NCI-H2196 treated with DMSO at 0.1 percent for 48 hours (cell line): Measurements from ENCODE around the gene ARHGAP25.

Experiments used
- DNase-seq: peaks from one replicate; lab custom pipeline; 2025; ENCODE audit not compliant: unreplicated experiment; lab: John Stamatoyannopoulos, UW

The ARHGAP25 gene

DNA sequence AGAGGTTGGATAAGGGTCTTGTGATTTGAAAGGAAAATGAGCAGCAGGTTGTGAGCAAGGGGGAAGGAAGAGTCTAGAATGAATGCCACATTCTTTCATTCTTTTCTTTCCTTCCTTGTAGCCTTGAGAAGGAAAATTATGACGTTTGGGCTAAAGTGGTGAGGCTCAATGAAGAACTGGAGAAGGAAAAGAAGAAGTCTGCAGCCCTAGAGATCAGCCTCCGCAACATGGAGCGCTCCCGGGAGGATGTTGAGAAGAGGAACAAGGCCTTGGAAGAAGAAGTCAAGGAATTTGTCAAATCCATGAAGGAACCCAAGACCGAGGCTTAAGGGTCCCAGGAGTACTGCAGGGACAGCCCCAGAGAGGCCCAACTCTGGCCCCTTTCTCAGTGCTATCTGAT is 91.3 kb downstream of the ARHGAP25 start:
- no peak for DNase-seq

DNA sequence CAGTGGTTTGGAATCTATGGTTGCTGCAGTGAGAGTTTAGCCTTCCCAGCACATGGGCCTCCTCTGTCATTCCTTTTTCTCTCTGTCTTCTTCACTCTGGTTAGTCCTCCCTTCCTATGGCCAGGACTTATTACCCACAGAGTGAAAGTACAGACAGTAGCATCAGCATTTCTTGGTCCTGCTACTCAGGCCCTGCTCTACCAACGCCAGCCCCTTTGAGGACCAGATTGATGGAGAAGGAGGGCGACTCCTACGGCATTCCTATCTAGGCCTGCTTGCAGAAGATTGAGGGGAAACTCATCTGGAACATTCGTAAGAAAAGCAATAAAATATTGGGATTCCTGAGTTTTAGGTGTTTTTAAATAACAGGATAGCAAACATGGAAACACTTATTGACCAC is 93.1 kb downstream of the ARHGAP25 start:
- no peak for DNase-seq

DNA sequence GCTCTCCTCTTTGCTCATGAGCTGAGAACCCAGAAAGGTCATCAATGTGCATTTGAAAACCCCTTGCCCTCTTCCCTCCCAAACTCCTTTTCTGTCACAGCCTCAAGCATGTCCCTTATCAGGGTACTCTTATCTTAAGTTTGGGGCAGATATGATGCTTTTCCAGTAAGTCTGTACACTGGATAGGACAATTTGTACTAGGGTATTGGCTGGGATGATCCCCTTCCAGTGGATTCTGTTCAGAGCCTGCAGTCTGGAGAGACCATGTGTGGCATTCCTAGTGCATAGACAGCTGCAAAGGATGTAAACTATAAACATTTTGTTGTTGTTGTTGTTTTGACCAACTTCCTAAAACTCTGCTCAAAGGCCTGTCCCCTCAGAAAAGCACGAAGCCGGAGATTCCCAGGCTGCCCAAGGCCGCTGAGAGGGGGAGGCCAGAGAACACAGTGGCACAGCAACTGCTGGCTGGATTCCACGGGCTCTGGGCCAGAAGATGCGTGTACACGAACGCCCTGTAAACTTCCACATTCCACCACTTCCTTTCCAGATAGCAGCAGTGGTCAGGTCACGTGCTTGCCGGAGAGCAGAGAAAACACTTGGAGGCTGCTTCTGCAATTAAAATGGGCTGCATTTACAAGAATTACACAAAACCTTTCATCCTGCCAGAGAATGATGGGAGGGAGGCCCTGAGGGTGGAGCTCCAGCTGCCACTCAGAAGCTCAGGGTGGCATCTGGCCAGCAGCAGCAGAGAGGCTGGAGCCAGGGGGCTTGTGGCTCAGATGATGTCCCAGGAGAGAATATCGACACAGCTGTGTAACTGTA is 94.5 kb downstream of the ARHGAP25 start:
- DNase-seq = peak; percentile 3

DNA sequence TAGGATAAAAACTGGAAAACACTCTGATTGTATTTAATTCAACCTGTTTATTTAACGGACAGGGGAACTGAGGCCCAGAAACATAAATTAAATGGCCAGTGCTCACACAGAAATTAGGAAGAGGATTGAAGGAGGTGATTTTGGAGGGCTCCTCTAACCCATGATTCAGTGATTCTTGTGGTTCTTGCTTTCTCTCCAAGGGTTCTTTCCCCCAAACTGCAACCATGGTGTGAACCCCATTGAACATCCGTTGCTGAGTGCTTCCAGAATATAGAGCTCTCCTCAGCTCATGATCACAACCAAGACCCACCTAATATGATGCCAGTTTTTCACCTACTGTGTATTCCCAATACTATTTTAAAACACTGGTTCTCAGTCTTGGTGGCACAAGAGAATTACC is 95.1 kb downstream of the ARHGAP25 start:
- no peak for DNase-seq

DNA sequence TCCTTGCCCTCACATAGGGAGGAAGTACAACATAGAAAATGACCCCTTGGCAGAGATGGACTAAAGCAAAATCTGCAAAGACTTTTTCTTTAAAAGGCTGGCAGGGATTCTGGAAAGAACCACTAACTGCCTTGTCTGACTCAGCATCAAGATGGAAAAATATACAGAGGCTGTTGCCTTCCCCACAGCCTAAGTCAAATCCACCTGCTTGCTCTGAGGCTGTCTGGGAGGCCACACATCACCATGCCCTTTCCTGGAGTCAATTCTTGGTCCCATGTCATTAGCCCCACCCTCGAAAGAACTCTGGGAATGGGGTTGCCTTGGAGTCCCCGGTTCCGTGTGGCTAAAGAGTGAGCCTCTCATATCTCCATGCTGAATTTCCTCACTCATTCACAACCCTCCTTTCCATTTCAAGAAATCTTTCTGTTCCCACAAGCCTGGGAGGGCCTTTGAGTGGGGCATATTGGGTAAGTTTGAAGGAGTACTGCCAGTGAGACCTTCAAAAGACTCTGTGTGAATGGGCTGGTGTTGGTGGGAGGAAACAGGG is 97.1 kb downstream of the ARHGAP25 start:
- DNase-seq = no peak

DNA sequence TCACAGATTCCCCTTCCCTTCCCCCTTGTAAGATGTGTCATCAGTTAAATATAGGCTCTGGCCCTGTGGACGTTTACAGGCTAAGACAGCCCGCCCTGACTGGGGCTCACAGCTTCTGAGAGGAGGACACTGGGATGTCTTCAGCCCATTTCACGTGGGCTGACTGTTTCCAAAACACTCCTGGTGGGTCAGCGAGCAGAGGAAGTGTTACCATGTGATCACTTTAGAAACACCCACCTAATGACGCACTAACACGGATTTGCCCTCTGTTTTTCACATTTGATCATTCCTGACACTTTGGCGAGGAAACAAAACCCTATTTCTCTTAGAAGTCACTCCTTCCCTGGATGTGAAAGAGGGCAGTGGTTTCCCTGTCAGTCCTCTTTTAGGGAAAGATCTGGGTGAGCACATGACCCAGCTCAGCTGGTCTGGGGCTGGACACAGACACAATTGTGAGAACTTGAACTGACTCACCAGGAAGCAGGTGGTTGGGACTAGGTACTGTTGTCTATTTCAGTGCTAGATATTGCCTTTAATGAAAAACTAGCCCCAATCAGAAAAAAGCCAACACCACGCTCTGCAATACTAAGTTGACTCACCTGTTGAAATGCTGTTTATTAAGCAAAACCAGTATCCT is 97.7 kb downstream of the ARHGAP25 start:
- DNase-seq = no peak

DNA sequence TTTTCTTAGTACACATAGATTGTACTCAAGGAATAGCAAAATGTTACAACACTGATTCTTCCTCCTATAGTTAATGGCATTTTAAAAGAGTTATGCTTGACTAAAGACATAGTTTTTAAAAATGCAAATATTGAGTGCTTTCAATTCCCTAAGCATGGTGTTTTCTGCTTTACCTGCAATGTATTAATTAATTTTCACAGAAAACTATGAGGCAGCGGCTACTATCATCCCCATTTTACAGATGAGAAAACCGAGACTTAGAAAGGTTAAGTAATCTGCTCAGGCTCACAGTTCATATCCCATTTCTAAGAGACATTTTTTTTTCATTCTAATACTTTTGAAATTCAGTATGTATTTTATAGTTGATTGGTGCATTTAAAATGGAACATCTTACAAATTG is 98.6 kb downstream of the ARHGAP25 start:
- no peak for DNase-seq

DNA sequence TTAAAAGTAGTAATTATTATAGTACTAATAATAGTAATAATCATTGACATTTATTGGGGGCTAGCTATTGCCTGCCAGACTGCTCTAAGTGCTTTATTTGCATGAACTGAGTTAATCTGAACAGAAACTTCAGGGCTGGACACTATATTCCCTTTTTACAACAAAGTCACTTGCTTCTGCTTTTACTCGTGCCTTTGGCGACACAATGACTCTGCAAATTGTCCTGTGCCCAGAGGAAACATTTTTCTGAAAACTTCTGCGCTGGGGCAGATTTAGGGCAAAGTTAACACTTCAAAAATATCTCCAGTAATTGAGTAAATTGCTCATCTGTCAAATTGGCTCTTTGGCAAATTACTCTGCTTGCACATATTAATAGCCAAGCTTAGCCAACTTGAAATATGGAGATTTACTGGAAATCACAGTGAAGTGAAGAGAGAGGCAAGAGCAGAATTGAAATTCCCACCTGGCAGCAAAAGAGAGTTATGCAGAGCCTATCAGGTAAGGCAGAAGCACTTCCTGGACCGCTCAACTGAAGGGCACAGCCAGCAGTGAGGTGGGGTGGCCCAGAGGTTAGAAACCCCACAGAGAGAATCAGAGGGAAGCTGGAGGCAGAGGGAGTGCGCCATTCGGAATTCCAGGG is 100.2 kb downstream of the ARHGAP25 start:
- DNase-seq = no peak

DNA sequence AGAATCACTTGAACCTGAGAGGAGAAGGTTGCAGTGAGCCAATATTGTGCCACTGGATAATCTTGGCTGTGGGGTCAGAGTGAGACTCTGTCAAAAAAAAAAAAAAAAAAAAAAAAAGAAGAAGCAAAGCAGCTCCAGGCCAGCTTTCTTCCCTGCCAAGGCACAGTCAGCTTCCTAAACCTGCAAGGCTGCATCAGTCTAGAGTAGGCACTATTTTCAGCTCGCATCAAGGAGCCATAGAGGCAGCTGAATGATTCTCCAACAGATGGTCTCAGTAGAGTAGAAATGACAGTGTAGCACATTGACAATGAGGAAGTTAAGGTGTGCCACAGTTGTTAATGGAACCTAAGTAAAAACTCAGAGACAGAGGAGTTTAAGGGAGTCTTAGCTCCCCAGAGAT is 101.0 kb downstream of the ARHGAP25 start:
- no peak for DNase-seq

DNA sequence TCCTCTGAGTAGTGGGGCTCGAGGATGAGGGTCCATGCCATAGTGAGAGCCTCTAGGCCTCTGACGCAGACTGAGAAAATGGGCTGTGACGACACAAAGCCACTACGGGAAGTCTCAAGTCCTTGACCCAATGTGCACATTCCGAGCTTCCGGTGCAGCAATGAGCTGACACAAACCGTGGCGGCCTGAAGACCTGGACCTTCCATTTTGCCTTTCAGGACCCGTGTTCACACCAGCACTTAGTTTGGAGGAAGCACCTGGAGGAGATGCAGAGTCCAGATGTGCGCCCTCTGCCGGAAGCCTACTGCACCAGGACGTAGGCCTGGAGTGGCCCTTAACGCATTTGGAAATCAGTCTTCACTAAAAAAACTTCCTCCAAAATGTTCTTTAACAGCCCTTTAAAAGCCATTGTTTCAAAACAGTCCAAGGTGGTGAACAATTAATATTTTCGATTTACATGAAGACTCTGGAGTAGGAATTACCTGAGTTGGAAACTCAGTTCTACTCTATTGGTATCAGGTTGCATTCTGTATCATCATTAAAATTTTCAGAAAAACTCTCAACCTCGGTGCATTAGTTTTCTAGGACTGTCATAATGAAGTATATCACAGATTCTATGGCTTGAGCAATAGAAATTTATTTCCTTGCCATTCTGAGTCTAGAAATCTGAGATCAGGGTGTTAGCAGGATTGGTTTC is 102.7 kb downstream of the ARHGAP25 start:
- no peak for DNase-seq

DNA sequence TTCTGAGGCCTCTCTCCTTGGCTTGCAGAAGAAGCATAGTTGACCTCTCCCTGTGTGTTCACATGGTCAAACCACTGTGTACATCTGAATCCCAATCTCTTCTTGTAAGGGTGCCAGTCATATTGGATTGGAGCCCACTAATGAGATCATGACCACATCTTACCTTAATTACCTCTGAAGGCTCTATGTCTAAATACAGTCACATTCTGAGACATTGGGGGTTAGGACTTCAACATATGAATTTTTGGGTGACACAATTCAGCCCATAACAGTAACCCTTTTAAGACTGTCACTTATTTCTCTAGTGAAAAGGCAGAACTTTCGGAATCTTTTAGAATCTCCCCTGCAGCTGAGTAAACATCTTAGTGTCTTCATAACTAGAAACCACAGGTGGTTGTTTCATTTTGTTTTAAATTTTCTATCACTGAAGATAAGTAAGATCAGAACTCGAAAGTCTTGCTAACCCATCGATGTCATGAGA is 103.3 kb downstream of the ARHGAP25 start:
- DNase-seq = no peak

DNA sequence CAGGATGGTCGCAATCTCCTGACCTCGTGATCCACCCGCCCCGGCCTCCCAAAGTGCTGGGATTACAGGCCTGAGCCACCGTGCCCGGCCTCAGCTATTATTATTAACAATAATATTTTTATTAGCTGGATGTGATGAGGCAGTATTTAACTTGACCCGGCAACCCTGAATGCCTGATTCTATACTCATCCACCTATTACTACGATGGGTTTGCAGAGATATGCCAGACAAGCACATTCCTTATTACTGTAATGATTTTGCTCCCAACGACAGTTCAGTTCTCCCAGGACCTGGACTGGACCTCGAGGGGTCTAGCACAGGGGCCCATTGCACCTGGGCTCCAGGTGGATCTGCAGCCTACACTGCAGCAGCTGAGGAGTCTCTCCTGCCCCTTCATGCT is 104.0 kb downstream of the ARHGAP25 start:
- no peak for DNase-seq

DNA sequence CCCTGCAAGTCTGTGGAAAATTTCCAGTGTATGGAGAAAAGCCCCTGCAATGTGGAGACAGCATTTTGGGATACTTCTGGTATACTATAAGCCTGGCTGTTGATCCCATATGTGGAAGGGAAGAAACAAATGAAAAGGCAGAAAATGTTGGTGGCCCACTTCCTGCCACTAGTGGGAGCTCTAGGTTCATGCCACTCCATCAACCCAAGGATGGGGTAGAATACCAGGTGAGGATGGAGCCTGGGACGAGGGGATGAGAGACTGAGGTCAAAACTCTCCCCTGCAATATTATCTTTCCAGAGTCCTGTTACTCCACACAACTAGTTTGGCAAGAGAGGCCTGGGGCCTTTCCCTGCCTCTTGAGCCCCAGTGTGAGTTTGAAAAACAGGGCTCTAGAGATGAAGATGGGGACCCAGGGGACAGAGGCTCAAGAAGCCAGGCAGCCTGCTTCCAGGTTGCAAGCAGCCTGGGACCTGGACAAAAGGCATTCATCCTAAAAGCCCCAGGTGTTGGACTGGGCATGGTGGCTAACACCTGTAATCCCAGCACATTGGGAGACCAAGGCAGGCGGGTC is 104.7 kb downstream of the ARHGAP25 start:
- DNase-seq = no peak

DNA sequence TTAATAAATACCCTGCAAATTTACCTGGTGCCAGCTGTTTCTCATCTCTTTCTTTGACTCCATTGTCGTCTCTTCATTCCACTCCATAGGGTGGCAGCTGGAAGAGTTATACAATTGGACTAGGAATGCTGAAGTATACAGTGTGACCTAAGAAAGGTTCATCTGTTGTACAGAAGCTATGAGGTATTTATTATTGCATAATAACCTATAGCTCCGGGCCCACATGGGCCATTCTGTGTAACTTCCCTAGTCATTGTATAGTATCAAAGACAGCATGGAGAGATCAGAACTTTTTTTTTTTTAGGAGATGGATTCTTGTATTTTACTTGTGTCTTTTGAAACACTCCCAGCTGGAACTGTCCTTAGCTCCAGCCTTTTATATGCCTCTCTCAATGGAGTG is 110.4 kb downstream of the ARHGAP25 start:
- DNase-seq = no peak

DNA sequence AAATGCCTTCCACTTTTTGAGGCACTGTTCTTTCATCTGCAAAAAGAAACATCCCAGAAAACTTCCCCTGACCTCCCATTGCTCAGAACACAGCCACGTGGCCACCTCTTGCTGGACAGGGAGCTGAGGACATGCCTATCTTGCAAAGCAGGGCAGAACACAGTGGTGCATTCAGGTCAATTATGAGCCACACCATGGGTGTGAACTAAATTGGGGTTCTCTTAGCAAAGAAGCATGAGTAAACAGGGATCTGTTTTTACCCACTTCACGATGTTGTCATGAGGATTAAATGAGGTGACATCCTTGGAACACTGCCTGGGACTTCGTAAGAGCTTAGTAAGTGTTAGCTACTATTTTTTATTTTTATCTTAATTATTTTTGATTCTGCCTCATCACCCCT is 111.5 kb downstream of the ARHGAP25 start:
- no peak for DNase-seq

DNA sequence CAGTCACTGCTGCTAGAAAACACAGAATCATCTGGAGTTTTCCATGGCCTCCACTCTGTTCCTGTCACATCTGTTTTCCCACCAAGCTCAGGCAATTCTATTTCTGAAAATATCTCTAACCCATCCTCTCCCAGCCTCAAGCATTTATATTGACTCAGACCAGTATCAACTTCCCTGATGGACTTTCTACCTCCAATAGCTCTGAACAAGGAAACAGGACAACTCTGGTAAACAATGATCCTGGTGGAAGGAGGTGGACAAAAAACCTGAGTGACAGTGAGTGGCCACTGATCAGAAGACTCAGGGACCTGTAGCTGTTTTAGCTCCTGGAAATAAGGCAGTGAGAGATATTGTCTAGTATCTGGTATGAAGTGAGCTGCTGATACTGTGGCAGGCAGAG is 113.1 kb downstream of the ARHGAP25 start:
- no peak for DNase-seq

DNA sequence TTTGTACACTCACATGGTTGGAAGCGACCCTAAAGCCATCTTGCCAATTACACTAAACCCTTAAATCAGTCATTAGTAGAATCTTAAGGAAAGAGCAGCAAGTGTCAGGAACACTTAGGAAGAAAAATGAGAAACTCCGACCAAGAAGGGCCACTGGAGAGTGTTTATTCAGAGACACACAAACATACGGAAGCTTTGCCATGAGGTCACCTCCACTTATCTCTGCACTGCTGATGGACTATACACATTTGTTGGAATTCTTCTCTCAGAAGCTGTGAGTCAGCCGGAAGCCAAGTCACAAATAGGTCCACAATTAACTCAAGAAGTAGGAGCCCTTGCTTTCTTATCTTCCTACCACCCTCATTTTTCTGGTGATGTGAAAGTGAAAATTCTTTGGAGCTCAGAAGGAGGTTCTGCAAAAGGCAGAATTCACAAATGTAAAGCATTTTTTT is 115.0 kb downstream of the ARHGAP25 start:
- no peak for DNase-seq

DNA sequence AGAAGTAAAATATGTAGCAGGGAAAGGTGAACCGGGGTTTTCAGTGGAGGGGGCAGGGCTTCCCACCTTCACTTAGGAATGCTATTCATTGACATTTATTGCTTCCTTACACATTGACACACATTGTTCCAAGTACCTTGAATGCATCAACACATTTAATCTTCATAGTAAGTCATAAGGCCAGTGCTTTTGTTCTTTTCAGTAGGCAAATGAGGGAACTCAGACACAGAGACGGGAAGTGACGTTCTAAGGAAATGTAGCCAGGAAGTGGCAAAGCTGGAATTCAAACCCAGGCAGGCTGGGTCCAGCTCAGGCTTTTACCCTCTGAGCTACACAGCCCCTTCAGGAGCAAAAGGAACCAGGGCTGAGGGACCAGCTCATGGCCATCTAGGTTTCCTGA is 115.9 kb downstream of the ARHGAP25 start:
- no peak for DNase-seq

DNA sequence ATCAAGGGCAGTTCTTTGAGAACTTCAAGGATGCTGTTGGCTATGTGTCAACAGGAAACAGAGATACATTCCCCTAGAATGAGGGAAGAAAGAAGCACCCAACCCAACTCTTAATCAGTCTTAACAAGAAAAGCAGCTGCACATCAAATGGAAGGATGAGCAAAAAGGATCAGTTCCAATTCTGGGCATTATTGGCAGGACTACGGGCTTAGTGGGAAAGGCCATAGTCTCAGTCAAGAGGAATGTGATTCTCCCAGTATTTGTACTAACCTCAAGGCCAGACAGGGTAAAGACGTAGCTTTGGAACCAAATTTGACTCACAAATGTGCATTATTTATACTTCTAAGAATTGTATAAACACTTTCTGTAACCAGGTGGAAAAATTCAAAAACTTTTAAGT is 118.4 kb downstream of the ARHGAP25 start:
- DNase-seq = no peak

DNA sequence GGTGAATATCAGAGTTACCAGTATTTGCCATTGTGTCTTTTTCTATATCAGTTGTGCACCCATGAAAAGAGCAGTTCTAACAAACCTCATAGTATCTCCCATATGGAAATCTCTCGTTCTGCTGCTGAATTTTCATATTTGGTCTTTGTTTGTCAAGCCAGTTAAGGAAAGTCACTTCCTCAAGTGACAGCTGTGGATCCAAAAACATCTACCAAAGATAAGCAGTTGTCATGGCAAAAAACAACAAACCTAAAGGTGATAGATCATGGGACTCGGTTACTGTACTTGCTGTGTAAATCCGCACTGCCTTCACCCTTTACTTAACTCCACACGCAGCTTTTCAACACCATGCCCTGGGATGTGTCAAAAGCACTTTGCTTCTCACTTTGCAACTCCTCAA is 119.3 kb downstream of the ARHGAP25 start:
- DNase-seq = no peak

DNA sequence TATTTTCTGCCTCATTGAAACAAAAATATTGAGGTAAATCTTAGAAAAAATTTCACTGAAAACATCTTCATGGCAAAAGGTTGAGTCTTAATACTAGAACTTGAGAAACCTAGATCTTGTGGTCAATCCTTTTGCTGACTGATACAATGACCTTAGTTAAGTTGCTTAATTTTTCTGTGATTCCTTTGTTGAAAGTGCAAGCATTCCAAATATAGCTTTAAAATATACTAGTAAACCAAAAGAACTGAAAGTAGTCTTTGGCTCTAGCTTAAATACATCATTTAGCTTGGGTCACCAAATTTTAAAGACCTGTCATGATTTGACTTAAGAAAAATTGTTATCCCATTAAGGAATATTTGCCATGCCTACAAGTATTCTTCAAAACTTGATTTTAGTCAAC is 119.9 kb downstream of the ARHGAP25 start:
- DNase-seq = no peak
